ENCODE results near the gene PTX4. TPM values are rescaled to one million over a fixed set of nuclear protein-coding genes. Genes with fewer than 3 reads are reported as not detected.
A peak's percentile ranks its signal among the peaks of the same experiment; 100 is the strongest.

PTX4 gene
- total RNA-seq, 1 experiment from 2014 or later, result not detected

- peaks cover 4 to 7% of the 10 kb centered on the region in 2 experiments; a peak in 2 of 4 replicates for H3K4me1 Mint-ChIP-seq
- H3K4me2 ChIP-seq (ENCODE audit: insufficient read depth, insufficient read length, low read length), result no peak overlapping the region
- H3K79me2 ChIP-seq (ENCODE audit: insufficient read depth, low read length), result peaks cover 14% of the 10 kb centered on the region; the same call in 1 of the 2 replicates
- H3T11ph ChIP-seq (ENCODE audit: low read length), result no peak overlapping the region
- no peak overlapping the region for H3K27ac ChIP-seq (ENCODE audit: insufficient read length, low read depth, low read length)
- H3K9me3 ChIP-seq (ENCODE audit: control insufficient read depth, low read depth, low read length), result no peaks in the 10 kb centered on the region
- no peak for TF ChIP-seq CTCF (conservative IDR thresholded peaks at IDR 0.05)
- H3K36me3 Mint-ChIP-seq (ENCODE audit: insufficient read depth in 1 of 3, low read depth in 3 of 3), result peaks cover under 1 to 6% (median 5%) of the 10 kb centered on the region in 3 experiments; a peak in 4 of 7 replicates
- H3K18ac ChIP-seq (ENCODE audit: insufficient read length, low read depth, low read length), result no peak overlapping the region
- H3K23me2 ChIP-seq (ENCODE audit: insufficient read length, low read depth, low read length, poor library complexity, severe bottlenecking), result no peaks in the 10 kb centered on the region
- H3K9me3 Mint-ChIP-seq, result no peaks in the 10 kb centered on the region
- H2AK5ac ChIP-seq (ENCODE audit: insufficient read length, low read length), result no peak overlapping the region
- no peak overlapping the region for H3K56ac ChIP-seq (ENCODE audit: insufficient read length, low read depth, low read length)
- no peaks in the 10 kb centered on the region for H3K27me3 ChIP-seq (ENCODE audit: insufficient read depth, low read length)
- H2BK12ac ChIP-seq (ENCODE audit: insufficient read length, low read depth, low read length), result no peak overlapping the region
- peak overlapping the region in 2 of 3 experiments; percentile 66 to 99; a peak in 3 of 7 replicates for H3K27ac Mint-ChIP-seq
- no peak overlapping the region for H2BK15ac ChIP-seq (ENCODE audit: low read depth, low read length)
- H3K4me1 ChIP-seq (ENCODE audit: insufficient read depth, low read length), result no peaks in the 10 kb centered on the region
- no peaks in the 10 kb centered on the region for H3K27me3 Mint-ChIP-seq (ENCODE audit: low read depth)
- H3K4me3 Mint-ChIP-seq, result peak overlapping the region in 1 of 2 experiments; percentile 41; a peak in 1 of 5 replicates
- H3K14ac ChIP-seq (ENCODE audit: insufficient read depth, low read length), result no peak overlapping the region
- no peak overlapping the region for H3K23ac ChIP-seq (ENCODE audit: insufficient read length, low read depth, low read length)
- H2BK120ac ChIP-seq (ENCODE audit: low read depth, low read length, poor library complexity, severe bottlenecking), result no peak overlapping the region
- H4K20me1 ChIP-seq (ENCODE audit: control insufficient read depth, insufficient read depth, insufficient read length), result no peaks in the 10 kb centered on the region
- H4K91ac ChIP-seq (ENCODE audit: insufficient read length, low read depth, low read length), result no peak overlapping the region
- peaks cover 6% of the 10 kb centered on the region for H3K79me1 ChIP-seq (ENCODE audit: insufficient read depth, low read depth, low read length, poor library complexity, severe bottlenecking)
- H4K5ac ChIP-seq (ENCODE audit: insufficient read length, low read depth, low read length), result no peak overlapping the region
- no peak overlapping the region for H4K8ac ChIP-seq (replicated peaks; ENCODE audit: insufficient read length, low read depth, low read length)
- DNase-seq, result no peak
- no CpG with 5 or more reads among the region's 14 CpGs for WGBS (ENCODE audit: extremely low coverage, insufficient read length, low lambda C conversion rate)
- no peak overlapping the region for H3K4ac ChIP-seq (ENCODE audit: low read depth, low read length)
- H3K9ac ChIP-seq (ENCODE audit: extremely low read depth, insufficient read length, low read length), result no peak overlapping the region
- no peak overlapping the region for H2BK20ac ChIP-seq (ENCODE audit: low read depth, low read length, poor library complexity, severe bottlenecking)
- no peak overlapping the region for H2AFZ ChIP-seq (ENCODE audit: low read length)
- no peak overlapping the region for H2BK5ac ChIP-seq (ENCODE audit: insufficient read length, low read length)
Measured at GRCh38 chr16:1466968-1467521, 21.7 kb downstream of the PTX4 start.

Data from H9 (cell line).